ENCODE results near the gene FAN1.

GRCh38 chr15:30984118-30984517, 80.4 kb downstream of the FAN1 start:
- TF ChIP-seq TAF1 (IDR thresholded peaks at IDR 0.05; ENCODE audit: borderline replicate concordance, low read depth, low read length) (no peak), POLR2A (IDR thresholded peaks at IDR 0.05; ENCODE audit: low read depth, low read length) (no peak)

Data from GM12892 (cell line).